Measurements from ENCODE around the gene BMPR1A.

The BMPR1A gene

DNA sequence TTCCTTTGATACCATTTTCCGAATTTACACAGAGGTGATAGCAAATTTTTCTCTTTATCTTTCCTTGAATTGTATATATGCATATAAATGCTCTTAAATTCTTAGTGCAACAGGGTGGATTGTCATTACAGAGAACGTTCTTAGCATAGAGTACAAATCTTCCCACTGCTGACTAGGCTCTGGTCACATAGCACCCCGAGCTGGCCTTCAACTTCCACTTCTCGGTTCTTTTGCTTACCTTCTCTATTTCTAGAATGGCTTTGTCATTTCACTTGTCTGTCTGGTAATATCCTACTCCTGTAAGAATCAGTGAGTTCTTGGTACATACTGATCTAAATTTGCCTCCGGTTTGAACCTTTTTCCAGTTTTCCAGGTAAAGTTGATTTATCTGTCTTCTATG lies 225.3 kb downstream of the BMPR1A start:
- H4K20me1 ChIP-seq (ENCODE audit: control insufficient read depth, insufficient read depth, low read depth, low read length), result no peaks in the 10 kb centered on the region
- H3K4me3 ChIP-seq (ENCODE audit: low read length), result no peak overlapping the region
- no peaks in the 10 kb centered on the region for H3K79me2 ChIP-seq (ENCODE audit: control insufficient read depth, low read length)
- TF ChIP-seq, protein P1, sequence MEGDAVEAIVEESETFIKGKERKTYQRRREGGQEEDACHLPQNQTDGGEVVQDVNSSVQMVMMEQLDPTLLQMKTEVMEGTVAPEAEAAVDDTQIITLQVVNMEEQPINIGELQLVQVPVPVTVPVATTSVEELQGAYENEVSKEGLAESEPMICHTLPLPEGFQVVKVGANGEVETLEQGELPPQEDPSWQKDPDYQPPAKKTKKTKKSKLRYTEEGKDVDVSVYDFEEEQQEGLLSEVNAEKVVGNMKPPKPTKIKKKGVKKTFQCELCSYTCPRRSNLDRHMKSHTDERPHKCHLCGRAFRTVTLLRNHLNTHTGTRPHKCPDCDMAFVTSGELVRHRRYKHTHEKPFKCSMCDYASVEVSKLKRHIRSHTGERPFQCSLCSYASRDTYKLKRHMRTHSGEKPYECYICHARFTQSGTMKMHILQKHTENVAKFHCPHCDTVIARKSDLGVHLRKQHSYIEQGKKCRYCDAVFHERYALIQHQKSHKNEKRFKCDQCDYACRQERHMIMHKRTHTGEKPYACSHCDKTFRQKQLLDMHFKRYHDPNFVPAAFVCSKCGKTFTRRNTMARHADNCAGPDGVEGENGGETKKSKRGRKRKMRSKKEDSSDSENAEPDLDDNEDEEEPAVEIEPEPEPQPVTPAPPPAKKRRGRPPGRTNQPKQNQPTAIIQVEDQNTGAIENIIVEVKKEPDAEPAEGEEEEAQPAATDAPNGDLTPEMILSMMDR (IDR thresholded peaks at IDR 0.05; ENCODE audit: low read depth, low read length, poor library complexity, severe bottlenecking), result no peak
- TF ChIP-seq EZH2phosphoT487 (IDR thresholded peaks at IDR 0.05; ENCODE audit: borderline replicate concordance, low read length), result no peak
- no peak overlapping the region for H3K27ac ChIP-seq (ENCODE audit: low read depth, low read length)
- no peaks in the 10 kb centered on the region for H3K4me1 ChIP-seq (ENCODE audit: control insufficient read depth, low read length)
- no peaks in the 10 kb centered on the region for H3K9me3 ChIP-seq (ENCODE audit: control insufficient read depth, insufficient read depth, low read length)
- no peaks in the 10 kb centered on the region for H3K36me3 ChIP-seq (ENCODE audit: control insufficient read depth, low read length)
- H3F3A ChIP-seq (ENCODE audit: control insufficient read depth, insufficient read depth), result no peaks in the 10 kb centered on the region
- no peak overlapping the region for H3K4me2 ChIP-seq (ENCODE audit: low read length)
- no peaks in the 10 kb centered on the region for H3K9me2 ChIP-seq (replicated peaks; ENCODE audit: control insufficient read depth, low read length)
- H3K27me3 ChIP-seq (ENCODE audit: control insufficient read depth, low read length), result no peaks in the 10 kb centered on the region

Data from DOHH2 (cell line).